ENCODE measurements around the gene IGF2. TPM values are rescaled to one million over a fixed set of nuclear protein-coding genes. Genes with fewer than 3 reads are reported as not detected.

IGF2 gene
- polyA plus RNA-seq, 1 donor (not counting 4 experiments of a cell fraction or from before 2014, with no cell fraction given): not detected

DNA sequence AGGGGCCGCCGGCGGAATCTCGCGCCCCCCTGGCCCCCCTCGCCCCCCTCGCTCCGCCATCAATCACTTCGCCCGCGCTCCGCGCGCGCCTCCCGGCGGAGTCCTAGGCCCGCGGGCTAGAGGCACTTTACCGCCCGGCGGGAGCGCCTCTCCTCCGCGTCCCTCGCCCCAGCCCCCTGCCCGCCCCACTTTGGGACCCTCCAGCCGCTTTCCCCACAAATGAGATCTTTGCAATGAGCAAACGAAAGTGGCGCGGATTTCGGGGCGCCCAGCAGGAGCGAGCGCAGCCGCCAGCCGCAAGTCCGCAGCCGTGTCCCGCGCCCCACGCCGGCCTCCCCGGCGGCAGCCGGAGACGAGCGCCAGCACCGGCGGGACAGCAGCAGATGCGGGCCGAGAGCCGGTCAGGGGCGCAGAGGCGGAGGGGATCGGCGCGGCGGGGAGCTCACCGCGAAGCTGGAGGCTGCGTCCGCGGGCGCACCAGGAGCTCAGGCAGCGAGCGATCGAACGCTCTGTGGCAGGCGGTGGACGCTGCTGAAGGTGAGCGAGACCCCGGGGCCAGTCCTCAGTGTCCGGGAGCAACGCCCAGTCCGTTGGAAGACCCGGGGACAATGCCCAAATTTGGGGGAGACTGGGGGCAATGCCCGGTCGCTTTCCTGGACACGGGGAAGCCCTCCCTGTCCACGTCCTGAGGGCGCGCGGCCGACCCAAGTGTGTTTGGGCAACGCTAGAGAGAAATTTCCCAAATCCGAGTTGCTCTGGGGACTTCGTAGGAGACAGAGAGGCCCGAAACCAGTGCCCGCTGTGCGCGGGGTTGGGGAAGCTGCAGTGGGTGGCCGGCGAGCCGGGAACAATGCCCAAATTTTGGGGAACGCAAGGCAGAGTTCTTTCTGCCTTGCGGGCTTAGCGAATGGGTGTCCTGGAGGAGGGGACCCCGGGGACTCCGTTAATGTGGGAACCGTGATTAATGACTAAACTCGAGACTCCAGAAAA lies 1.5 kb upstream of the IGF2 start:
- H3K4me3 ChIP-seq (ENCODE audit: control insufficient read depth in 2 of 3, extremely low read depth in 1 of 3, insufficient read depth in 2 of 3, low read depth in 1 of 3, low read length in 3 of 3): no peak overlapping the region
- H3K4me1 ChIP-seq (ENCODE audit: control insufficient read depth, extremely low read depth, insufficient read depth, low read length): peaks cover 14% of the 10 kb centered on the region
- H3K27ac ChIP-seq (ENCODE audit: control insufficient read depth, insufficient read depth, low read length): no peak overlapping the region
- FAIRE-seq (no peak), DNase-seq (ENCODE audit: low read depth, low spot score) (no peak)
- H2AFZ ChIP-seq (ENCODE audit: control insufficient read depth, low read length): no peak overlapping the region
- dilution Hi-C loops (cut with MboI; ENCODE audit: extremely low pct_ligation_motif_present, low sequenced_read_pairs): no loop called here
- peak; percentile 91 for TF ChIP-seq EZH2 (IDR thresholded peaks at IDR 0.05; ENCODE audit: low read length)
- TF ChIP-seq CTCF (optimal IDR thresholded peaks at IDR 0.05 in 1 of 3, IDR thresholded peaks at IDR 0.05 in 1 of 3, conservative IDR thresholded peaks at IDR 0.05 in 1 of 3; ENCODE audit: extremely low read depth in 1 of 3, insufficient read depth in 2 of 3, low read length in 3 of 3): no peak
- no peak overlapping the region for H3K4me2 ChIP-seq (ENCODE audit: control insufficient read depth, extremely low read depth, insufficient read depth, low read depth, low read length)
- no peaks in the 10 kb centered on the region for H3K9me1 ChIP-seq (ENCODE audit: control insufficient read depth, extremely low read depth, insufficient read depth, low read length)
- H3K9ac ChIP-seq (ENCODE audit: control insufficient read depth, extremely low read depth, insufficient read depth, low read length): no peak overlapping the region
- no peaks in the 10 kb centered on the region for H3K36me3 ChIP-seq (ENCODE audit: control insufficient read depth in 2 of 2, extremely low read depth in 1 of 2, insufficient read depth in 2 of 2, low read length in 2 of 2)
- peaks cover 8% of the 10 kb centered on the region for H4K20me1 ChIP-seq (ENCODE audit: control insufficient read depth, extremely low read depth, insufficient read depth, low read length)
- peaks cover 86% of the 10 kb centered on the region for H3K27me3 ChIP-seq (ENCODE audit: control insufficient read depth, extremely low read depth, insufficient read depth, low read length)
- no peaks in the 10 kb centered on the region for H3K79me2 ChIP-seq (ENCODE audit: control insufficient read depth, insufficient read depth, low read length)
- no peaks in the 10 kb centered on the region for H3K9me3 ChIP-seq (ENCODE audit: control insufficient read depth, low read depth, low read length)

- Histone ChIP-seq H2AFZ (ENCODE audit: control insufficient read depth, low read length) (no peak overlapping the region), H3K9me1 (ENCODE audit: control insufficient read depth, extremely low read depth, insufficient read depth, low read length) (no peaks in the 10 kb centered on the region)
Observed at GRCh38 chr11:2139621-2140337, 590 bp upstream of the IGF2 start.

More at GRCh38 chr11:2139621-2140337, 590 bp upstream of the IGF2 start:
- no peak overlapping the region for H3K9ac ChIP-seq (ENCODE audit: control insufficient read depth, extremely low read depth, insufficient read depth, low read length)
- H3K4me2 ChIP-seq (ENCODE audit: control insufficient read depth, extremely low read depth, insufficient read depth, low read depth, low read length): no peak overlapping the region
- FAIRE-seq (no peak), DNase-seq (ENCODE audit: low read depth, low spot score) (no peak)
- no peak overlapping the region for H3K4me3 ChIP-seq (ENCODE audit: control insufficient read depth in 2 of 3, extremely low read depth in 1 of 3, insufficient read depth in 2 of 3, low read depth in 1 of 3, low read length in 3 of 3)
- dilution Hi-C loops (cut with MboI; ENCODE audit: extremely low pct_ligation_motif_present, low sequenced_read_pairs): no loop called here
- no peaks in the 10 kb centered on the region for H3K79me2 ChIP-seq (ENCODE audit: control insufficient read depth, insufficient read depth, low read length)
- TF ChIP-seq EZH2 (IDR thresholded peaks at IDR 0.05; ENCODE audit: low read length) (peak; percentile 98), CTCF (optimal IDR thresholded peaks at IDR 0.05 in 1 of 3, IDR thresholded peaks at IDR 0.05 in 1 of 3, conservative IDR thresholded peaks at IDR 0.05 in 1 of 3; ENCODE audit: extremely low read depth in 1 of 3, insufficient read depth in 2 of 3, low read length in 3 of 3) (no peak)
- no peak overlapping the region for H3K27ac ChIP-seq (ENCODE audit: control insufficient read depth, insufficient read depth, low read length)
- H3K27me3 ChIP-seq (ENCODE audit: control insufficient read depth, extremely low read depth, insufficient read depth, low read length): peaks cover 86% of the 10 kb centered on the region
- H3K9me3 ChIP-seq (ENCODE audit: control insufficient read depth, low read depth, low read length): no peaks in the 10 kb centered on the region
- peaks cover 5% of the 10 kb centered on the region for H4K20me1 ChIP-seq (ENCODE audit: control insufficient read depth, extremely low read depth, insufficient read depth, low read length)
- peaks cover 14% of the 10 kb centered on the region for H3K4me1 ChIP-seq (ENCODE audit: control insufficient read depth, extremely low read depth, insufficient read depth, low read length)
- no peaks in the 10 kb centered on the region for H3K36me3 ChIP-seq (ENCODE audit: control insufficient read depth in 2 of 2, extremely low read depth in 1 of 2, insufficient read depth in 2 of 2, low read length in 2 of 2)
